Measurements from ENCODE around the gene MLLT10.
A peak's percentile ranks its signal among the peaks of the same experiment; 100 is the strongest.
"Not testable (repeated sequence)": the region's sequence is repeated elsewhere in the genome, so short reads cannot be mapped to it uniquely, and the experiment has no call there.

Gene MLLT10

GRCh38 chr10:21600804-21601433, 66.9 kb downstream of the MLLT10 start:
- H3K4me3 Mint-ChIP-seq, result no peak overlapping the region
- no peaks in the 10 kb centered on the region for H3K9me3 Mint-ChIP-seq
- peaks cover 7% of the 10 kb centered on the region for H3K36me3 Mint-ChIP-seq (ENCODE audit: low read depth)
- peaks cover under 1% of the 10 kb centered on the region for H3K4me1 Mint-ChIP-seq (ENCODE audit: low read depth)
- no peak overlapping the region for H3K27ac Mint-ChIP-seq
- H3K27me3 Mint-ChIP-seq (ENCODE audit: low read depth), result no peaks in the 10 kb centered on the region

- H3K9me3 Mint-ChIP-seq, result no peaks in the 10 kb centered on the region
- no peaks in the 10 kb centered on the region for H3K27me3 Mint-ChIP-seq (ENCODE audit: low read depth)
- no peak overlapping the region for H3K4me3 Mint-ChIP-seq
- peaks cover 11% of the 10 kb centered on the region for H3K4me1 Mint-ChIP-seq (ENCODE audit: low read depth)
- H3K36me3 Mint-ChIP-seq (ENCODE audit: low read depth), result peaks cover 15% of the 10 kb centered on the region
- no peak overlapping the region for H3K27ac Mint-ChIP-seq
These were observed 68.3 kb downstream of the MLLT10 start for GRCh38 chr10:21602313-21602712.

- Mint-ChIP-seq H3K9me3 (no peaks in the 10 kb centered on the region), H3K27ac (no peak overlapping the region), H3K4me1 (ENCODE audit: low read depth) (peaks cover 13% of the 10 kb centered on the region), H3K27me3 (ENCODE audit: low read depth) (no peaks in the 10 kb centered on the region), H3K36me3 (ENCODE audit: low read depth) (peaks cover 19% of the 10 kb centered on the region), H3K4me3 (no peak overlapping the region)
These were observed 69.7 kb downstream of the MLLT10 start for GRCh38 chr10:21603721-21604120.

DNA sequence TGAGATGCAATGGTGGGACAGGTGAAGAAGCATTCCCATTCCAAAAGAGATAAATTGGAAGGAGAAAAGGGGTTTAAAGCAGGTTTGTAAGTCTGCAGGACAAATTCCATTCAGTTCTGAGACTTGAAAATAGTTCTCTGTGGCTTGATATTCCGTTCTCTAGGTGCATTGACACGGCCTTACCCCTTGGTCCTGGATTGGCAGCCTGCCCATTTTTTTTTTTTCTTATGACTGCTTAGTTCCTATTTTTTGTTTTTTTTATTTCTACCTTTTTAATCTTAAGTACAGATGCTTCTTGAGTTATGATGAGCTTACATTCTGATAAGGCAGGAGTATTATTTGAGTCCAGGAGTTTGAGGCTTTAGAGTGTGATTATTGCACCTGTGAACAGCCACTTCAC, 70.6 kb downstream of the MLLT10 start:
- no peak overlapping the region for H3K4me3 Mint-ChIP-seq
- H3K27me3 Mint-ChIP-seq (ENCODE audit: low read depth), result no peaks in the 10 kb centered on the region
- no peak overlapping the region for H3K27ac Mint-ChIP-seq
- H3K4me1 Mint-ChIP-seq (ENCODE audit: low read depth), result peaks cover 13% of the 10 kb centered on the region
- peaks cover 25% of the 10 kb centered on the region for H3K36me3 Mint-ChIP-seq (ENCODE audit: low read depth)
- H3K9me3 Mint-ChIP-seq, result no peaks in the 10 kb centered on the region

- Mint-ChIP-seq H3K9me3 (no peaks in the 10 kb centered on the region), H3K4me1 (ENCODE audit: low read depth) (peaks cover 24% of the 10 kb centered on the region), H3K4me3 (no peak overlapping the region), H3K27me3 (ENCODE audit: low read depth) (no peaks in the 10 kb centered on the region), H3K36me3 (ENCODE audit: low read depth) (peaks cover 33% of the 10 kb centered on the region), H3K27ac (no peak overlapping the region)
These were observed 73.9 kb downstream of the MLLT10 start for GRCh38 chr10:21607907-21608306.

- Mint-ChIP-seq H3K36me3 (ENCODE audit: low read depth) (peaks cover 13% of the 10 kb centered on the region), H3K27ac (no peak overlapping the region), H3K9me3 (no peaks in the 10 kb centered on the region), H3K4me3 (no peak overlapping the region), H3K27me3 (ENCODE audit: low read depth) (no peaks in the 10 kb centered on the region), H3K4me1 (ENCODE audit: low read depth) (peaks cover 21% of the 10 kb centered on the region)
These were observed 80.0 kb downstream of the MLLT10 start for GRCh38 chr10:21614000-21614399.

GRCh38 chr10:21617267-21617666, 83.2 kb downstream of the MLLT10 start:
- no peaks in the 10 kb centered on the region for H3K27me3 Mint-ChIP-seq (ENCODE audit: low read depth)
- H3K27ac Mint-ChIP-seq, result no peak overlapping the region
- peaks cover 4% of the 10 kb centered on the region for H3K36me3 Mint-ChIP-seq (ENCODE audit: low read depth)
- H3K9me3 Mint-ChIP-seq, result no peaks in the 10 kb centered on the region
- H3K4me3 Mint-ChIP-seq, result no peak overlapping the region
- peaks cover 12% of the 10 kb centered on the region for H3K4me1 Mint-ChIP-seq (ENCODE audit: low read depth)

DNA sequence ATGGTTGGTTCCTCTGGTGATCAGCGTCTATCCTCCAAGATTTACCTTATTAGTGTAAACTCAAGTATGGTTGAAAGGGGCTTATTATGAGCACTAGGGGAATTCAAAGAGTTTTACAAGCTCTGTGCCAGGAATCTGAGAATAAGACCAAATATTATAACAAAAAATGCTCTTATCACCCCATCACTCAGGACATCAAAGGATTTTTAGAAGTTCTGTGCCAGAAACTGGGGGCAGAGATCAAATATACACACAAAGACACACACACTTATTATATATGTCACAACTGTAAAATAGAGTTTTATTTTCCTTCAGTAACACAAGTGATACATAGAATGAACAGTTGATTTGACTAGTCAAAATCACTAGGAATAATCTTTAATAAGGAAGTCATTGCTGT, 89.3 kb downstream of the MLLT10 start:
- no peak overlapping the region for H3K4me3 Mint-ChIP-seq
- H3K27ac Mint-ChIP-seq, result no peak overlapping the region
- no peaks in the 10 kb centered on the region for H3K27me3 Mint-ChIP-seq (ENCODE audit: low read depth)
- H3K4me1 Mint-ChIP-seq (ENCODE audit: low read depth), result peaks cover 17% of the 10 kb centered on the region
- no peaks in the 10 kb centered on the region for H3K9me3 Mint-ChIP-seq
- H3K36me3 Mint-ChIP-seq (ENCODE audit: low read depth), result peaks cover 25% of the 10 kb centered on the region

- peaks cover 25% of the 10 kb centered on the region for H3K36me3 Mint-ChIP-seq (ENCODE audit: low read depth)
- not testable (repeated sequence) for H3K4me3 Mint-ChIP-seq; H3K27ac Mint-ChIP-seq; H3K27me3 Mint-ChIP-seq (ENCODE audit: low read depth); H3K9me3 Mint-ChIP-seq
- peaks cover 17% of the 10 kb centered on the region for H3K4me1 Mint-ChIP-seq (ENCODE audit: low read depth)
These were observed 90.4 kb downstream of the MLLT10 start for GRCh38 chr10:21624421-21624820.

- H3K4me1 Mint-ChIP-seq (ENCODE audit: low read depth), result peaks cover 17% of the 10 kb centered on the region
- peaks cover 29% of the 10 kb centered on the region for H3K36me3 Mint-ChIP-seq (ENCODE audit: low read depth)
- H3K27me3 Mint-ChIP-seq (ENCODE audit: low read depth), result no peaks in the 10 kb centered on the region
- H3K27ac Mint-ChIP-seq, result no peak overlapping the region
- no peak overlapping the region for H3K4me3 Mint-ChIP-seq
- no peaks in the 10 kb centered on the region for H3K9me3 Mint-ChIP-seq
These were observed 90.9 kb downstream of the MLLT10 start for GRCh38 chr10:21624951-21625350.

DNA sequence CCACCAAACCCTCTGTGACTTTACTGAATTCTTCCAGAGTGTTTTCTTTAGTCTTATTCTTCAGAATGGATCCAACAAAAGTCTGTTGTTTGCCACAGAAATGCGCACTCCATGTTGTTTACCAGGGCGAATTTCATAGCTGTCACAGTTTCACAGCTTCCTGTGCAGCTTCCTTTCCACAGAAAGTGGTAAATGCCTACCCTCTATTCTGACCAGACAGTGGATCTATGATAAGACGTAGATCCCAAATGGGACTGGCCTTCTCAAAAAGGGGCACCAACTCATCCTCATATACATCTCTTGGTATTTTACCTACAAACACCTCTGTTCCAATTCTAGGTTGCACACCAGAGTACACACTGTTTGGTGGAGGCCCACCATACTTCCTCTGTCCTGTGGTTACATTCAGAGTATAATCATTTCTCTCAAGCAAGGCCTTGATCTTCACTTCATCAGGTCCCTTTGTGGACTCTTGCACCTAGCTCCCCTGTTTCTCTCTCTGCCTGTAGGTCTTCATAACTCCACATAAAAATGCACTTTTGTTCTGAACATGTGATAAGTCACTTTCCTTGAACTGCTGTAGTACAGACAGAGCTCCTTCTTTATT, 91.7 kb downstream of the MLLT10 start:
- H3K36me3 Mint-ChIP-seq (ENCODE audit: low read depth), result peaks cover 33% of the 10 kb centered on the region
- no peaks in the 10 kb centered on the region for H3K9me3 Mint-ChIP-seq
- H3K4me1 Mint-ChIP-seq (ENCODE audit: low read depth), result peaks cover 17% of the 10 kb centered on the region
- no peaks in the 10 kb centered on the region for H3K27me3 Mint-ChIP-seq (ENCODE audit: low read depth)
- H3K4me3 Mint-ChIP-seq, result no peak overlapping the region
- H3K27ac Mint-ChIP-seq, result peak overlapping the region; percentile 21

DNA sequence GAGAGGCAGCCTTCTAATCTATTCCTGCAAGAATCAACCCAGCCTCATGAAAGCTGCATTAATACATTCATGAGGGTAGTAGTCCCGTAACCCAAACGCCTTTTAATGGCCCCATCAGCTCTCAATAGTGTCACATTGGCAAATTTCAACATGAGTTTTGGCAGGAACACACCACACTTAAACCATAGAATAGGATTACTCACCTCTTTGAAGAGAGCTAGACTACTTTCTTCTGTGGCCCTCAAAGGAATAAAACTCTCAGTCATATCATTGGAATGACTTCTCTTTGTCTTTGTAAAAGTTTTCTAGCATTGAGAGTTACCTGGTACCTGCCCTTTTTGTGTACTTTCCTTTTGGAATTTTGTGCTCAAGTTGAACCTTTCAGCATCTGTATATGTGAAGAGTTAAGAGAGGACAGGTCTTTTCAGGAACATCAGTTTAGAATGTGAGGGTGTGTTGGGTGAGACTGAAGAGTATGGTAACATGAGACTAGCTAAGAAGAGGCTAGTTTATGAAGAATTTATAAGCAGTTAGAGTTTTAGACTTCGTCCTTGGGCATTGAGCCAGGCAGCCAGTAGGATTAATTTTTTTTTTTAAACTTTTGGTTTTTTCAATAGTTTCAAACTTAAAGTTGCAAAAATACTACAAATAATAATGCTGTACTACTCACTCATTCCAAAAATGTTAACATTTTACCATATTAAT, 92.6 kb downstream of the MLLT10 start:
- Mint-ChIP-seq H3K4me1 (ENCODE audit: low read depth) (peaks cover 21% of the 10 kb centered on the region), H3K27me3 (ENCODE audit: low read depth) (no peaks in the 10 kb centered on the region), H3K36me3 (ENCODE audit: low read depth) (peaks cover 38% of the 10 kb centered on the region), H3K4me3 (no peak overlapping the region), H3K27ac (no peak overlapping the region), H3K9me3 (no peaks in the 10 kb centered on the region)

- Mint-ChIP-seq H3K9me3 (no peaks in the 10 kb centered on the region), H3K36me3 (ENCODE audit: low read depth) (peaks cover 38% of the 10 kb centered on the region), H3K4me1 (ENCODE audit: low read depth) (peaks cover 21% of the 10 kb centered on the region), H3K27me3 (ENCODE audit: low read depth) (no peaks in the 10 kb centered on the region), H3K4me3 (no peak overlapping the region), H3K27ac (no peak overlapping the region)
These were observed 93.3 kb downstream of the MLLT10 start for GRCh38 chr10:21627331-21627730.

DNA sequence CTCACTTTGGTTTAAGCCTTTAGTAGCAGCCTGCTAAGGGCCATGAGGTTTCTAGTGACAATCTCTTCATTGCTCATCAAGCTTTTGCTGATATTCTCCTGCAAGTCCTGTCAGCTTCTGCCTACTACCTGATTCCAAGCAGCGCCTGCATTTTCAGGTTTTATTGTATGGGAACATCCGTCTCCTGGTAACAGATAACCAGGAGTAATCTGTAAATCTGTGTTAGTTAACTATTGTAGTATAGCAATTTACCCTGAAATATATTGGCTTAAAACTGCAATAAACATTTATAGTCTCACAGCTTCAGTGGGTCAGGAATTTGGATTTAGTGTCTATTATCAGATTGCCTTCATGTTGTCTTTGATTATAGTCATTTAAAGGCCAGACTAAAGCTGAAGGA, 94.0 kb downstream of the MLLT10 start:
- Mint-ChIP-seq H3K9me3 (no peaks in the 10 kb centered on the region), H3K27ac (no peak overlapping the region), H3K4me3 (no peak overlapping the region), H3K27me3 (ENCODE audit: low read depth) (no peaks in the 10 kb centered on the region), H3K4me1 (ENCODE audit: low read depth) (peaks cover 21% of the 10 kb centered on the region), H3K36me3 (ENCODE audit: low read depth) (peaks cover 38% of the 10 kb centered on the region)

DNA sequence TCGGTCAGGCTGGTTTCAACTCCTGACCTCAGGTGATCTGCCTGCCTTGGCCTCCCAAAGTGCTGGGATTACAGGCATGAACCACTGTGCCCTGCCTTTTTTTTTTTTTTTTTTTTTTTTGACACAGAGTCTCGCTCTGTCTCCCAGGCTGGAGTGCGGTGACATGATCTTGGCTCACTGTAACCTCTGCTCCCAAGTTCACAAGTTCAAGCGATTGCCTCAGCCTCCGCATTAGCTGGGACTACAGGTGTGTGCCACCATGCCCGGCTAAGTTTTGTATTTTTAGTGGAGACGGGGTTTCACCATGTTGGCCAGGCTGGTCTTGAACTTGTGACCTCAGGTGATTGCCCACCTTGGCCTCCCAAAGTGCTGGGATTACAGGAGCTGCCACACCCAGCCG, 94.6 kb downstream of the MLLT10 start:
- Mint-ChIP-seq H3K36me3 (ENCODE audit: low read depth) (peaks cover 38% of the 10 kb centered on the region), H3K4me1 (ENCODE audit: low read depth) (peaks cover 21% of the 10 kb centered on the region)
- not testable (repeated sequence) for H3K27ac Mint-ChIP-seq; H3K27me3 Mint-ChIP-seq (ENCODE audit: low read depth); H3K9me3 Mint-ChIP-seq; H3K4me3 Mint-ChIP-seq
